HepG2 (cell line): ENCODE data around the gene LHFPL6.

Experiments
- CTCF ChIP-seq: sonication (generic); formaldehyde crosslinking; IDR thresholded peaks from 2 replicates; pipeline ENCODE4 v1.5.0; 2020; ENCODE audit warnings: mild to moderate bottlenecking, missing genetic modification reagents, moderate library complexity
- EP300 ChIP-seq, 3 experiments: sonication (generic) in 1 of 3; formaldehyde crosslinking in 1 of 3; IDR thresholded peaks; 2 replicates each; pipeline versions ENCODE4 v1.5.1 to v1.6.1; 2011 to 2020; ENCODE audit warnings: low read depth in 2 of 3, low read length in 2 of 3, borderline replicate concordance in 1 of 3, improper control_type of control experiment in 1 of 3, mild to moderate bottlenecking in 1 of 3, missing genetic modification reagents in 1 of 3, moderate library complexity in 1 of 3
- HNRNPUL1 ChIP-seq: fragments of 200-400 bp; formaldehyde crosslinking; IDR thresholded peaks from 2 replicates; pipeline ENCODE4 v1.6.1; 2017; ENCODE audit warnings: low read depth, mild to moderate bottlenecking, low read length, moderate library complexity
- MAX ChIP-seq: IDR thresholded peaks from 2 replicates; pipeline ENCODE4 v1.6.1; 2012; ENCODE audit warnings: inconsistent platforms
- MED8 ChIP-seq: sonication (generic); formaldehyde crosslinking; IDR thresholded peaks from 2 replicates; pipeline ENCODE4 v1.8.1; 2023; ENCODE audit warnings: mild to moderate bottlenecking, missing genetic modification reagents; ENCODE audit not compliant: insufficient replicate concordance
- MYPOP ChIP-seq: sonication (generic); formaldehyde crosslinking; IDR thresholded peaks from 2 replicates; pipeline ENCODE4 v1.8.1; 2023; ENCODE audit warnings: mild to moderate bottlenecking, moderate library complexity, missing genetic modification reagents
- NCOA2 ChIP-seq: sonication (generic); formaldehyde crosslinking; IDR thresholded peaks from 2 replicates; pipeline ENCODE4 v1.8.0; 2022; ENCODE audit warnings: inconsistent platforms
- NR1H2 ChIP-seq: sonication (generic); formaldehyde crosslinking; IDR thresholded peaks from 2 replicates; pipeline ENCODE4 v1.8.1; 2022; ENCODE audit warnings: low read depth, missing genetic modification reagents, borderline replicate concordance
- SMAD3 ChIP-seq: sonication (generic); formaldehyde crosslinking; IDR thresholded peaks from 2 replicates; pipeline ENCODE4 v1.4.0; 2020; ENCODE audit warnings: missing genetic modification reagents
- XBP1 ChIP-seq: sonication (generic); formaldehyde crosslinking; IDR thresholded peaks from 2 replicates; pipeline ENCODE4 v1.5.0; 2020; ENCODE audit warnings: missing genetic modification reagents
- ZBTB33 ChIP-seq: sonication (generic); formaldehyde crosslinking; IDR thresholded peaks from 2 replicates; pipeline ENCODE4 v1.4.0; 2020; ENCODE audit warnings: missing genetic modification reagents
- ZFP36 ChIP-seq: fragments of 150-350 bp; IDR thresholded peaks from 2 replicates; pipeline ENCODE4 v1.6.1; 2018; ENCODE audit warnings: borderline replicate concordance, low read length, low read depth; ENCODE audit not compliant: partially characterized antibody
- ZNF784 ChIP-seq: sonication (generic); formaldehyde crosslinking; IDR thresholded peaks from 2 replicates; pipeline ENCODE4 v1.5.1; 2020; ENCODE audit warnings: missing genetic modification reagents, mild to moderate bottlenecking, borderline replicate concordance

GRCh38 chr13:39417643-39418042 is 185.3 kb downstream of the LHFPL6 start:
- TF ChIP-seq EP300 (IDR thresholded peaks at IDR 0.05; ENCODE audit: low read depth in 2 of 2, low read length in 2 of 2) (no peak), EP300 (CRISPR knock-in tag; IDR thresholded peaks at IDR 0.05; ENCODE audit: borderline replicate concordance) (no peak), CTCF (CRISPR knock-in tag) (no peak), NCOA2 (CRISPR knock-in tag) (no peak), SMAD3 (CRISPR knock-in tag) (no peak), ZNF784 (CRISPR knock-in tag) (no peak), NR1H2 (no peak), XBP1 (CRISPR knock-in tag) (no peak), MAX (no peak), ZFP36 (no peak), MYPOP (CRISPR knock-in tag) (no peak), MED8 (CRISPR knock-in tag) (no peak), ZBTB33 (CRISPR knock-in tag) (no peak), HNRNPUL1 (no peak)
